DMS114 treated with DMSO at 0.1 percent for 48 hours (cell line): ENCODE results near the gene TPCN1.
A peak's percentile ranks its signal among the peaks of the same experiment; 100 is the strongest.

Source experiments
- DNase-seq: peaks from one replicate; lab custom pipeline; 2025; ENCODE audit not compliant: unreplicated experiment; lab: John Stamatoyannopoulos, UW

The TPCN1 gene

DNA sequence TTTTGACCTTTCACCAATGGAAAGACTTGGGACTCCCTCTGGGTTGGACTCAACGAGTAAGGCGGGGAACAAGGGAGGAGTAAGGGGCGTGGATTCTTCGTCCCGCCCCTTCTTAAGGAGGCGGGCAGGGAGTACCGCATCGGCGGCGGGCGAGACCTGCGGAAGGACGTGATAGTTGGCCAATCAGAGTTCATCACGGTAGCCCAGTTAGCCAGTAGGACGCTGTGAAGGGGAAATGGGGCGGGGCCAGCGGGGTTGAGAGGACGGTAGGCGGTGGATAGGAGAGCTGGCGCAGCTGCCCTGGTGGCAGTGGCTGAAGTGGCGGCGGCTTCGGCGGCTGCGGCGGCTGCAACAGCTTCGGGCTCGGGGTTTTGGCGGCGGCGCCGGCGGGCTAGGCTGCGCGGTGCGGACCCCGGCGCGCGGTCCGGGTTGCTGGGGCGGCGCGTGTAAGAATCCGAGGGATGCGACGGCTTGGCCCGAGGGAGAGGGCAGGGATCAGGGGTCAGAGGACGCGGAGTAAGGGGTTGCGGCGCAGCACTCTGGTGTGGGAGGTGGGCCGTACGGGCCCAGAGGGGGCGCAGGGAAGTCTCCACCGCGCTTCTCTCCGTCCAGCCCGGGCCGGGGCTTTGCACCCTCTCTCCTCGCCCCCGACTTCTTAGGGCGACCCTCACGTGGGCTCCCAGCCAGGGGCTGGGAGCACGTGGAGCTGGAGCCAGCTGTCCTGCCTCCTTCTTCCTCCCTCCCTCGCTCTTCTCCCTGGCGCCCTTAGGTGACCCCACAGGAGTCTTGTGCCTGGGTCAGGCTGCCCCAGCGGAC, at the start of gene TPCN1:
TPCN1 (plus strand) TSS at position 284 of the 816 bp plus-strand sequence. CDS start 5,389 bp downstream, outside the sequence.
- DNase-seq, result peak; percentile 99

GRCh38 chr12:113171543-113171942, 49.7 kb upstream of the TPCN1 start:
- DNase-seq, result no peak

DNA sequence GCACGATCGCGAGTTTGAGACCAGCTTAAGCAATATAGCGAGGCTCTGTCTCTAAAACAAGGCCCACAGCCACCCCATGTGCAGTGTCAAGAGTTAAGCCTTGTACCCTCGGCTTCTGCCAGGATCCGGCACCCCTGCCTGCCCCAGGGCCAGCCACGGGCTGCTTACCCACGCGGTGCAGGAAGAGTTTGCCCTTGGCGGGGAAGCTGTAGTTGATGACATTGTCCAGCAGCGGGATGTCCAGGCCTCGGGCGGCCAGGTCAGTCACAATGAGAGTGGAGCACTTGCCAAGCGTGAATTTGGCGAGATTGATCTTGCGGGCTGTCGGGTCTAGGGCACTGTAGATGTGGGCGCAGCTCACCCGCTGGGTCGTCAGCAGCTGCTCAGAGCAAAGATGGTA, 49.1 kb upstream of the TPCN1 start:
- DNase-seq, result no peak

DNA sequence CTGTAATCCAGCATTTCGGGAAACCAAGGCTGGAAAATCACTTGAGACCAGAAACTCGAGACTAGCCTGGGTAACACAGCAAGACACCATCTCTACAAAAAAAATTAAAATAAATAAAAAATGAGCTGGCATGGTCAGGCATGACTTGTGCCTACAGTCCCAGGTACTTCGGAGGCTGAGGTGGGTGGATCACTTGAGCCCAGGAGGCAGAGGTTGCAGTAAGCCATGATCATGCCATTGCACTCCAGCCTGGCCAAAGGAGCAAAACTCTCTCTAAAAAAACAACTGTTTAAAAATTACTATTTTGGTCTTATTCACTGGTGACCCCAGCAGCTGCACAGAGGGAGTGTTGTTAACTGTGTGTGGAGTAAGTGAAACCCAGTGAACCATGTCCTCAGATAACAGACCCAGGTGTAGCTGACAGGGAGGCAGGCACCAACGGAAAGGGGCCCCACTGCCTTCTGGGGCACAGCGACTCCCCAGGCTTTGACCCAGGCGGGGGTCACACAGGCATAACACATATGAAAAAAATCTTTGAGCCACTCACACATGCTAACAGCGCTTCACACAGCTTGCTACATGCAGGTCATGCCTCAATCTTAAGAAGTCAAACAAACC, 48.1 kb upstream of the TPCN1 start:
- DNase-seq, result no peak

DNA sequence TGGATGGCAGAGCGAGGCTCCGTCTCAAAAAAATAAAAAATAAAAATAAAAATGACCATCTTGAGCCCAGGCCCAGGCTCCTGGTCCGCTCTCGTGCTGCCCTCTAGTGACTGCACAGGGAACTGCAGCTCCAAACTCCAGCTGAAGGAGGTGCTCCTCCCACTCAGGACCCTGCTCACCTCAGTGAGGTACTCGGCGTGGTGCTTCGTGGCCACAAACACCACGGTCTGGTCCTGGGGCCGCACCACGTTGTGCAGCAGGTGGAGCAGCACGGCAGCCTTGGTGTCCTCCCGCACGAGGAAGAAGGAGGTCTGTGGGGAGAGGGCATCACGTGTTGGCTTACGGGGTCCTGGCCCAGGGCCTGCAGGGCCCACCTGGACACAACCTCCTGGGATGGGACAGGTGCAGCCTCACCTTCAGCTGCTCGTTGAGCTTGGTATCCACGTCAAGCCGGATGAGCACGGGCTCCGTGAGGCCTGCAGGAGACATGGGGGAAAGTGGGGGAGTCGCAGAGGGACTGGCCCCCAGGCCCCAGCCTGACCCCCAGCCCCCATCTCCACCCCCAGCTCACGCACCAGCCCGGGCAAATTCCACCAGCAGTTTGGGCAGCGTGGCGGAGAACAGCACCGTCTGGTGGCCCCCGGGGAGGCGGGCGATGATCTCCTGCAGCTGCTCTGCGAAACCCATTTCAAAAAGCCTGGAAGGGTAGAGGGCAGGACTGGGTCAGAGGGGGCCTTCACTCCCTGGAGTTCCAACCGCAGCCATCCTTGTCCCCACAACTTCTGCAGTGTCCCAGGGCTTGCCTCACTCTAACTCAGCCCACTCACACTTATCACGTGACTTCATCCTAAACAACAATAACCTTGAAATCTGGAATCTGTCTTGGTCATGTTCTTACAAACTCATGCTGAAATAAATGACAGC, 46.5 kb upstream of the TPCN1 start:
- DNase-seq, result no peak

DNA sequence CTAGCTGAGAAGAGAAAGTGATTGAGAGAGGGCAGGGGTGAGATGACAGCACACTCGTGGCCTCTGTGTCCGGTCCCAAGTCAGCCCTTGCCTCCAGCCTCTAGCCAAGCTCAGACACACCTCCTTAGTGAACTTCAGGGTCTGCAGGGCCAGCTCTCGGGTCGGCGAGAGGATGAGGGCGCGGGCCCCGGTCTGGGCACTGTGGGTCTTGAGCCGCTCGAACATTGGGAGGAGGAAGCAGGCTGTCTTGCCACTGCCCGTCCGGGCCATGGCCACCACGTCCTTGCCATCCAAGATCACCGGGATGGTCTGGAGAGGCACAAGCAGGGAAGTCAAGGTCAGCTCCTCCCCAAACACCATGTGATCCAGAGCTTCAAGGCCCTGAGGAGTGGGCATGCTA, 42.2 kb upstream of the TPCN1 start:
- DNase-seq, result no peak

DNA sequence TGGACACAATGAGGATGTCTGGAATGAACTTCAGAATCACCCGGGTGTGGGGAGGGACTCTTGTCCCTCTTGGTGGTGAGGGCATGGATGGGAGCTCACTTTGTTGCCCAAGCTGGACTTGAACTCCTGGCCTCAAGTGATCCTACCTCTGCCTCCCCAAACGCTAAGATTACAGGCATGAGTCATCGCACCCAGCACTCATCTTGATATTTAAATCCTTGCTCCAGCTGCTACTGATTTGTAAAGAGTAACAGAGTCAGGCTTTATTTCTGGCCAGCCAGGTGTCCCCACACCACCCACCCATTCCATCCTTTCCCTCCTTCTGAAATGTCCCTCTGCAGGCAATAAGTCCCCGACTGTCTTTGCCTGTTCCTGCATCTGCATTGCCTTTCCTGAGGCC, 40.9 kb upstream of the TPCN1 start:
- DNase-seq, result no peak

- no peak for DNase-seq
These were observed 39.3 kb upstream of the TPCN1 start for GRCh38 chr12:113181975-113182374.

GRCh38 chr12:113183030-113183589, 38.2 kb upstream of the TPCN1 start:
- DNase-seq, result no peak

DNA sequence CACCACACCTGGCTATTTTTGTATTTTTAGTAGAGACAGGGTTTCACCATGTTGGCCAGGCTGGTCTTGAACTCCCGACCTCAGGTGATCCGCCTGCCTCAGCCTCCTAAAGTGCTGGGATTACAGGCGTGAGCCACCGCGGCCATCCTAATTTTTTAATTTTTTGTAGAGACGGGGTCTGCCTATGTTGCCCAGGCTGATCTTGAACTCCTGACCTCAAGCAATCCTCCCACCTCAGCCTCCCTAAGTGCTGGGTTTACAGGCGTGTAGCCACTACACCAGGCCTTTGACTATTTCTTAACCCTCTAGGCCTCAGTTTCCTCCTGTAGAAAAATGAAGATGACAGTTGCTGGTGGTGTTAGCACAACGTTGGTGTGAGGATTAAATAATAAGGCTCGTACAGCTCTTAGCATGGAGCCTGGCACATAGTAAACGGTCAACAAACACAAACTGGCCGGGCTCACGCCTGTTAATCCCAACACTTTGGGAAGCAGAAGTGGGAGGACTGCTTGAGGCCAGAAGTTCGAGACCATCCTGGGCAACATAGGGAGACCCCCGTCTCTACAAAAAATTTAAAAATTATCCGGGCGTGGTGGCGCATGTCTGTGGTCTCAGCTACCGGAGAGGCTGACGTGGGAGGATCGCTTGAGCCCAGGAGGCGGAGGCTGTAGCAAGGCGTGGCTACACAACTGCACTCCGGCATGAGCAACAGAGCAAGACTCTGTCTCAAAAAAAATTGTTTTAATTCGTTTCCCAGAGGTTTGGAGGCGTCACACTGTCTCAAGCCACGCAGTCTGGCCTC, 37.0 kb upstream of the TPCN1 start:
- no peak for DNase-seq

DNA sequence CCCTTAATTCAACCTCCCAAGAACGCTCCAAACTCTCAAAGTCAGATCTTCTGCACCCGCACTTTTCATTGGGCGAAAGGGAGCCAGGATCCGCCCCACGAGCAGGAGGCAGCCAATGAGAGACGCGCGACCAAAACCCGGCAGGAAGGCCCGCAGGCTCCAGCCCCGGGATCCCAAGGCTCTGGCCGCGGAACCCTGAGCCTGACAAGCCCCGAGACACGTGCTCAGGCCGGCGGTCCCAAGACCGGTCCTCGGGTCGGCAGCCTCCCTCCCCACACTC, 36.4 kb upstream of the TPCN1 start:
- DNase-seq, result peak; percentile 90

DNA sequence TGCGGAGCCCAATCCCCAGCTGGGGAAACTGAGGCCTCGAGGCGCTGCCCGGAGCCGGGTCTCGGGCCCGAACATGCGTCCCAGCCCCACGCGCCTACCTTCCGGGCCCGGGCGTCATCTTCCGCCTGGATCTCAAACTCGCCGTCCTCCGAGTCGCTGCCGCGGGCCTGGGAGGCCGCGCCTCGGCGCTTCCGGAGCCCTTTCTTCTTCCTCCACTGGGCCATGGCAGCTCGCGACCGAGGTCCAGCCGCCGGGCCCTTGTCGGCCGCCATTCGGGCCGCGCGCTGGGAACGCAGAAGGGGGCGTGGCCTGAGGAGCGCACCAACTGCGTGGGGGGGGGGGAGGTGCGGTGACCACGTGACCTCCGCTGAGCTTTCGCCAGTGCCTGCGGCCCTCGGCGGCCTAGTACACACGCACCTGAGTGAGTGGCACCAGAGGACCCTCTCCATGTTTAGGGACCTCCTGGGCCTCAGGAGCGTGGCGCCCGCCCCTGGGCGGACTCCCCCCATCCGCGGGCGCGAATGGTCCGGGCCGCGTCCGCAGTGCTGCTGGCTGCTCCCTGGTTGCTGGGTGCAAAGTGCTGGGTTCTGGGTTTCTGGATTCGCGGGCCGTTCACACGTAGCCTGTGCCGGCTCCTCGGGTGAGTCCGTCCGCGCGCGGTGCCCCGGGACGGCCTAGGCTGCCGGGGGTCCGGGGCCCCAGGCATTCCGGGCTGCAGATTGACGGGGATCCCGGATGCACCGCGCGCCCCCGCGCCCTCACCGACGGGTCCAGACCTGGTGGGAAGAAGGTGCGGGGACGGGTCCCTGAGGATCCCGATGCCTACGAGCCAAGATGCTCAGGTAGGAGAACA, 35.9 kb upstream of the TPCN1 start, which contains the start of the genes DDX54 and RITA1:
DDX54 (minus strand) TSS at position 299 of the 853 bp plus-strand sequence; CDS start at position 272, 27 bp downstream.
RITA1 (plus strand) TSS at position 542 of the 853 bp plus-strand sequence. CDS start 1,026 bp downstream, outside the sequence.
- DNase-seq, result peak; percentile 78

- peak; percentile 21 for DNase-seq
These were observed 35.3 kb upstream of the TPCN1 start for GRCh38 chr12:113186033-113186365.

DNA sequence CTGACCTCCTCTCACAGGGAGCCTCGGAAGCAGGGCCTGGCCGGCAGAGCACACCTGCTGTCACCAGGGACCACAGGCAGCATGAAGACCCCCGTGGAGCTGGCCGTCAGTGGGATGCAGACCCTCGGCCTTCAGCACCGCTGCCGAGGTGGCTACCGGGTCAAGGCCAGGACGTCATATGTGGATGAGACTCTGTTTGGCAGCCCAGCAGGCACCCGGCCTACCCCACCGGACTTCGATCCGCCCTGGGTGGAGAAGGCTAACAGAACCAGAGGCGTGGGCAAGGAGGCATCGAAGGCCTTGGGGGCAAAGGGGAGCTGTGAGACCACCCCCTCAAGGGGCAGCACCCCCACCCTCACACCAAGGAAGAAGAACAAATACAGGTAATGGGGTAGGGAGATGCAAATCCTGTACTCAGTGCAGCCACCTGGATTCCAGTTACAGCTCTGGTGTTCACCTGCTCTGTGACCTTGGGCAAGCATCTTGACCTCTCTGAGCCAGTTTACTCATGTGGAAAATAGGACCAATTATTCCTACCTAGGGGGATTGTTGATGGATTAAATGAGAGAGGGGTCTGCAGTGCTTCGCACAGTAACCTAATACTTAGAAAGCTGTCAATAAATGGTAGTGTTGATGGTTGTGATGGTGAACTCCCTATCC, 34.5 kb upstream of the TPCN1 start:
- no peak for DNase-seq

GRCh38 chr12:113189361-113189760, 31.9 kb upstream of the TPCN1 start:
- DNase-seq, result no peak

GRCh38 chr12:113190761-113191160, 30.5 kb upstream of the TPCN1 start:
- DNase-seq, result peak; percentile 31

GRCh38 chr12:113191227-113191626, 30.0 kb upstream of the TPCN1 start:
- DNase-seq, result no peak

DNA sequence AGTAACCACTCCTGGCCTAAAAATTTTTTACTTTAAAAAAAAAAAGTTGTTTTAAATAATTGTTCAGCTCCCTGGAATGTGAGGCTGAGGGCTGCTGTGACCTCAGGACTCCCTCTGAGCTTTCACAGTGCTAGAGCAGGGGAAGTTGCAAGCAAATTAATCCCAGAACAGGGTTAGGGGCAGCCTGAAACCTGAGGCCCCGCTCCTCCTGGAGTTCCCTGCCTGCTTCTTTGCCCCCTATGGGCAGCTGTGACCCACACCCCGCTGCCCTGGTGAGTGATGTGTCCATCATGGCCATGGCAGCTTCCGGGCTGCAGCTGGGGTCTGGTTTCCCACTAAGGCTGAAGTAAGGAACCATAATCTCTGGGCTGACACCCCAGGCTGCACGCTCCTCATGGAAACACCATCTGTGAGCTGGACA, 26.3 kb upstream of the TPCN1 start:
- no peak for DNase-seq

GRCh38 chr12:113195598-113195997, 25.7 kb upstream of the TPCN1 start:
- no peak for DNase-seq
